Thyroid gland (tissue), 4 donors: ENCODE measurements around the gene PLS3. TPM values are rescaled to one million over a fixed set of nuclear protein-coding genes. Genes with fewer than 3 reads are reported as not detected.
A peak's percentile ranks its signal among the peaks of the same experiment; 100 is the strongest.

Experiments
- DNase-seq, 2 donors: peaks; one replicate each; pipeline ENCODE4 v3.0.0-alpha.2; 2019
- H3K27ac ChIP-seq, 3 donors: fragments of 200-600 bp; sonication (generic); 1 replicate in 2 of 3; 2 replicates in 1 of 3; pipeline ENCODE4 v1.5.1; 2016 to 2019; ENCODE audit warnings: mild to moderate bottlenecking in 1 of 3, moderate library complexity in 1 of 3
- H3K27me3 ChIP-seq: fragments of 200-600 bp; sonication (generic); one replicate; pipeline ENCODE4 v1.5.1; 2019
- H3K36me3 ChIP-seq, 2 donors: fragments of 200-600 bp; sonication (generic); one replicate each; pipeline ENCODE4 v1.5.1; 2016 to 2019
- H3K4me1 ChIP-seq, 2 donors: fragments of 200-600 bp; sonication (generic); one replicate each; pipeline ENCODE4 v1.5.1; 2017 to 2019
- H3K4me3 ChIP-seq, 3 donors: fragments of 200-600 bp; sonication (generic); replicated peaks in 1 of 3; 1 replicate in 2 of 3; 2 replicates in 1 of 3; pipeline ENCODE4 v1.5.1; 2016; ENCODE audit warnings: mild to moderate bottlenecking in 1 of 3
- H3K9me3 ChIP-seq: fragments of 200-600 bp; sonication (generic); one replicate; pipeline ENCODE4 v1.5.1; 2017
- CTCF ChIP-seq, 6 experiments: fragments of 200-600 bp in 3 of 6; fragments of 450-650 bp in 3 of 6; sonication (generic) in 3 of 6; IDR thresholded peaks; one replicate each; pipeline ENCODE4 v1.5.1; 2016 to 2019; ENCODE audit warnings: antibody characterized with exemption in 6 of 6, mild to moderate bottlenecking in 2 of 6, inconsistent platforms in 1 of 6, moderate library complexity in 1 of 6
- POLR2A ChIP-seq, 2 donors: fragments of 450-650 bp; IDR thresholded peaks; one replicate each; pipeline ENCODE4 v1.6.1; 2017; ENCODE audit warnings: antibody characterized with exemption in 2 of 2, mild to moderate bottlenecking in 2 of 2, moderate library complexity in 1 of 2
- WGBS, 2 donors: methylation state at CpG; one replicate each; pipeline ENCODE4 v1.1.5; 2017; 5-methylcytosine and 5-hydroxymethylcytosine counted together
- intact Hi-C: fragments of 100-400 bp; cut with DNase I; formaldehyde crosslinking; loops from one replicate; pipeline ENCODE4 v1.15.1; 2023
- total RNA-seq, 4 donors: library from RNA; depleted of rRNA; stranded (reverse); fragments of >200 nt; gene quantifications; one replicate each; pipeline ENCODE4 v1.2.3, GENCODE V29; 2016

Gene PLS3
- total RNA-seq, 4 donors from 2014 or later = 238 to 366 (median 300) TPM

DNA sequence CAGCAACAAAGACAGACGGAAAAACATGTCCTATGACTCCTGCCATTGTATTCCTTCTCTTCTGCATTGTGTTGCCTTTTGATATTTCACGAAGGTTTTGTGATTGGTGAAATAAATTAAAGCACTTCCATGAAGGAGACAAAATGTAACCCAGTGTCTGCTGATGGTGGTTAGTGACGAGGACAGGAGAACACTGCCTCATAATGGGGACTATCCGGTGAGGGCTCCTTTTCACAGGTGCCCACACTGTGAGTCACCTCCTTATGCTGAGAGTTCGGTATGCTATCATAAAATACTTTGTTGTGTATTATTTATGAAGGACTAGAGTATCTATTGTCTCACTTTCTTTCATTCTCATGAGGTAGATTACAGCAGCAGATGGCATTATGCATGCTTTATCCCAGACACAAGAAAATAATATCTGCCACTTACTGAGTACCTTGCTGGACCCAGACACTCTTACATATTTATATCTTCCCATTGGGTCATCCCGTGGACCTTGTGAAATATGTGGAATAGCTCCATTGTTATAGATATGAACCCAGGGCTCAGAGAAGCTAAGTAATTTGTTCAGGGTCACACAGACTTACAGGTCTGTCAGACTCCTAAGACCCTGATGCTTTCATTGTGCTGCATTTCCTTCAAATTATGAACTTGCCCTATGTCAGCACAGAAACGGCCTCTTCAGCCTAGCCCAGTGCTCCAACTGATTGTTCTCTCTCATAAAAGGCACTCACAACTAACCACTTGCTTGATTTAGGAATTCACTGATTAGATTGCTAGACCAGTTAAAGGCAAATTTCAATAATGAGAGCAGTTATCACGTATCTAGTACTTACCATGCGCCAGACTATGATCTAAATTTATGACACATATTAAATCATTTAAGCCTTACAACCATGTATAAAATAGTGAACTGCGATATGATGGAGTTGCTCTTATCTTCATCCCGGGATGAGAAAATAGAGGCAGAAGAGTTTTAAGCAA is 31.2 kb downstream of the PLS3 start:
- Histone ChIP-seq H3K27ac (peak overlapping the region; percentile 61 to 82 (median 70)), H3K4me1 (peaks cover 9 to 13% of the 10 kb centered on the region in 2 donors), H3K36me3 (no peaks in the 10 kb centered on the region), H3K27me3 (no peaks in the 10 kb centered on the region), H3K9me3 (no peaks in the 10 kb centered on the region), H3K4me3 (no peak overlapping the region)
- TF ChIP-seq CTCF (IDR thresholded peaks at IDR 0.05) (no peak), POLR2A (IDR thresholded peaks at IDR 0.05) (peak in 1 of 2 donors; percentile 3)
- intact Hi-C loops = no loop called here
- WGBS, 2 donors = 57% methylated on average over 10 to 11 of the region's 11 CpGs
- DNase-seq = no peak

DNA sequence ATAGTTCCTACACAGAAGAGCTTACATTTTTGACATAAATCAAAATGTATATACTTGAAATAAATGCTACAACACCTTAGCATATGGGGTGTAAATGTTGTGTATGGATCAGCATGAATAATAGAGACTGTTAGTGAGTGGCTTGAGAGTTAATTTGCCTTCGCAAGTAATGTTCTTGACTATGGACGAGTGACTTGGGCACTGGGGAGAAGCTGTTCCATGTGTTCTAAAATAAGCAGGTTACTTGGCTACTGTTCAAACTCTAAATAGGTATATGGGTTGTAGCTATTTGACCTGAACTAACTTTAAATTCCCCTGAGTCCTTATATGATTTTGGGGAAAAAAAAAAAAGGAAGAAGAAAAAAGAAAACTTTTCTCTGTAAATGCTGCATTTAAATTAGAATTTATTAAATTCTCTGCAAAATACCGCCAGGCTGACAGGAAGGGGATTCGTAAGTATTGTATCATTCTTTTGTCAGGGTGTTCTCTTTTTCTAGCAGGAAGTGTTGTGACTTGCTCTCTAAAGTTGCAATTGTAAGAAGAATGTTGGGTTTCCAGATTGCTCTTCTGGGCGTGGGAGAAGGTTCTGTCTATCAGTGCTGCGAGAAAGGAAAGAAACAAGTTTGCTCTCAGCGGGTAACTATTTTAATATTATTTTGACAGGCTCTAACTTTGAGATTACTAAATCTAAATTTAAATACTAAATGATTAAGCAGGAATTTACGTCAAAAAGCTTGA is 32.2 kb downstream of the PLS3 start:
- Histone ChIP-seq H3K27me3 (no peaks in the 10 kb centered on the region), H3K4me1 (peaks cover 9 to 13% of the 10 kb centered on the region in 2 donors), H3K36me3 (no peaks in the 10 kb centered on the region), H3K4me3 (peak overlapping the region in 1 of 3 donors; percentile 42), H3K27ac (peak overlapping the region; percentile 61 to 82 (median 70)), H3K9me3 (no peaks in the 10 kb centered on the region)
- TF ChIP-seq CTCF (IDR thresholded peaks at IDR 0.05) (no peak), POLR2A (IDR thresholded peaks at IDR 0.05) (peak in 1 of 2 donors; percentile 64)
- peak; percentile 35 to 37 for DNase-seq
- 4 to 8% methylated on average over 8 of the region's 8 CpGs for WGBS, 2 donors
- intact Hi-C loops = no loop called here

- intact Hi-C loops = no loop called here
Observed at GRCh38 chrX:115595049-115595448, 34.1 kb downstream of the PLS3 start.

DNA sequence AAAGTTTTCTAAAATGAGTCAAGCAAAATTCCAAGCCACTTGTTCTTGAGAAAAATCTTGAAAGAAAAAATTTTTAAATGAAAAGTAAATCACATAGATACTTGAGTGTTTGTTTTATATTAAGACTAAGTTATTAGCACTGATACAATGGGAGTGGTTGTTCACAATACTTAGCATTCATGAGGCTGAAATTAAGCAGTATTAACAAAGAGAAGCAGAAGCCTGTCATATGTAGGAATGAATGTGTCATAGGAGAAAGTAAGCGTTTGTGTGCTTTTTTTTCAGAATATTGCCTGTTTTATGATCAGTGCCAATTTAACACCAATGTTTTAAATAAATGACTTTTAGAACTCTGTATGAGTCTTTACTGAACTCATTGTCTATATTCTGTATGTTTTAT is 37.6 kb downstream of the PLS3 start:
- 89 to 95% methylated on average over 1 of the region's 1 CpG for WGBS, 2 donors
- H3K27me3 ChIP-seq = no peaks in the 10 kb centered on the region
- peaks cover 0 to 6% of the 10 kb centered on the region in 2 donors for H3K4me1 ChIP-seq
- H3K4me3 ChIP-seq = no peak overlapping the region
- intact Hi-C loops = no loop called here
- H3K27ac ChIP-seq = peak overlapping the region in 1 of 3 donors; percentile 5
- no peak for DNase-seq
- H3K9me3 ChIP-seq = no peaks in the 10 kb centered on the region
- TF ChIP-seq CTCF (IDR thresholded peaks at IDR 0.05) (no peak), POLR2A (IDR thresholded peaks at IDR 0.05) (no peak)
- H3K36me3 ChIP-seq = no peaks in the 10 kb centered on the region

More at GRCh38 chrX:115595049-115595448, 34.1 kb downstream of the PLS3 start:
- Histone ChIP-seq H3K27me3 (no peaks in the 10 kb centered on the region), H3K27ac (peak overlapping the region; percentile 61 to 82 (median 70)), H3K4me3 (peak overlapping the region in 2 of 3 donors; percentile 2 to 10), H3K4me1 (peaks cover 9 to 13% of the 10 kb centered on the region in 2 donors), H3K9me3 (no peaks in the 10 kb centered on the region), H3K36me3 (no peaks in the 10 kb centered on the region)
- DNase-seq = no peak
- TF ChIP-seq POLR2A (IDR thresholded peaks at IDR 0.05) = no peak
- WGBS, 2 donors = 12 to 25% methylated on average over 2 of the region's 2 CpGs

GRCh38 chrX:115602308-115602707 is 41.3 kb downstream of the PLS3 start:
- intact Hi-C loops = no loop called here
- no peak for DNase-seq
- H3K9me3 ChIP-seq = no peaks in the 10 kb centered on the region
- peaks cover 0 to 6% of the 10 kb centered on the region in 2 donors for H3K4me1 ChIP-seq
- no peak overlapping the region for H3K4me3 ChIP-seq
- no peaks in the 10 kb centered on the region for H3K27me3 ChIP-seq
- no peak for TF ChIP-seq POLR2A (IDR thresholded peaks at IDR 0.05)
- H3K36me3 ChIP-seq = no peaks in the 10 kb centered on the region
- H3K27ac ChIP-seq = peak overlapping the region; percentile 1 to 31 (median 18)
